Nucleus accumbens (tissue), 56 donors: ENCODE results near the gene VEZF1.
A peak's percentile ranks its signal among the peaks of the same experiment; 100 is the strongest.
"Not testable (repeated sequence)": the region's sequence is repeated elsewhere in the genome, so short reads cannot be mapped to it uniquely, and the experiment has no call there.

ENCODE experiments used
- DNase-seq, 56 donors: peaks; one replicate each; lab custom pipeline; 2025; lab: John Stamatoyannopoulos, UW

VEZF1 gene

DNA sequence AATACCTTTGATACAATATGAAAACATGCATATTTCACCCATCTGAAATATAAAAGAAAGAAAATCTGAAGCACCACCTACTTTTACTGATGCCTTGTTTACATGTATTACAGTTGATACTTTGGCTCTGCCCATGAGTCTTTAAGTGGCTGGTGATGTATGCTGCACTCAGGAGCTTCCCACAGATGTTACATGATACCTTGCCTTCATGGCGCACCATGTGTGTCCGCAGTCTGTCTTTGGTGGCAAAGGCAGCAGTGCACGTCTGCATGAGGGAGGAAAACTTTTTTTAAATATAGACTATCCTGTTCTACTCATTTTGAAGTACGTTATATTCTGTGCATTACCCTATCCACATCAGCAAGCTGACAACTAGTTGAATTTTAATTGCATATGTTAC is 7.5 kb downstream of the VEZF1 start:
- DNase-seq = no peak

DNA sequence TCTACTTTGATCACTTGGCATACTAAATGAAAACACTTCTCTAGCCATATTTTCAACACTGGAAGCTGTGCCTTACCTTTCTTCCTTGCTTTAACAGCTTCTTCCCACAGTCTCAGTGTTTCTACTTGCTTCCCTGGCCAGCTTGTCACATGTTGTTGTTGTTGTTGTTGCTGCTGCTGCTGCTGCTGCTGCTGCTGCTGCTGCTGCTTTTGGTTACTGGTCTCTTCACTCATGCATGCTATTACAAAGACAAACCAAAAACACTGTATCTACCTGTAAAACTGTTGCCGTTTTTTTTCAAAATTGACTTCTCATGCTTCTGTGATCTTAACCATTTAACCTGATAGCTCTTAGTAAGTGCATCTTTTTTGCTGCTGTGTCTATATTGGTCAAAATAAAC is 9.0 kb downstream of the VEZF1 start:
- peak in 1 of 56 donors; percentile 5 for DNase-seq

DNA sequence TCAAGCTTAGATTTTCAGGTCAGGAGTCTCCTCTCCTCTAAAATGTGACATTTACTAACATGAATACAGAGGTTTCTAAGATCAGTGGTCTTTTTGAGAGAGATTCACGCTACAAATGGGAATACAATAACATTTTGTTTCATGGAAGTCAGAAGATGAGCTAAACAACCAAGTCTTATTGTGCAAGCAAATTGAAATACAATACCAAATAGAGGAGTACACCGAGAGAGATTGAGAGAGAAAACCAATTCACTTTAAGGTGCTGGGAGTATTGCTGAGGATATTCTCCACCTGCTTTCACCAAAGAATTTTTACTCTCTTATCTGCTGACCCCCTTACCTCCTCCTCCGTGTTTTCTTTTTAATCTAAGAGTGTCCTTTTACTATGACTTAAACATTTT is 11.5 kb downstream of the VEZF1 start:
- no peak for DNase-seq

DNA sequence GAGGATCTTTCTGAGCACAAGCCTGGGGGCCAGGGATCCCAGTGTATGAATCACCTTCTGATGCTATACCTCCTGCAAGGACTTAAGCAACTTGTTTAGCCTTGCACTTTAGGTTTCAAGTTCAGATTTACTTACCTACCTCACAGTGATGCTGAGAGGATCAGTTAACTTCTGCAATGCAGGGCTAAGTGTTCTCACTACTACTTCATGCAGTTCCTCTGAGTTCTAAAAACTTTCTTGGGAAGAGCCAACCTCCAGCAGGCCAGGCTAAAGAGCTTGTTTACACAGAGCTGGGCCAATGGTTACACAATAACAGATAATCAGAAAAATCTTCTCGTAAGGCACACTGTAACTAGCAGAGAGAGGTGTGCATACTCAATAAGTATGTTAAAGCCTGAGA is 13.0 kb downstream of the VEZF1 start:
- no peak for DNase-seq

DNA sequence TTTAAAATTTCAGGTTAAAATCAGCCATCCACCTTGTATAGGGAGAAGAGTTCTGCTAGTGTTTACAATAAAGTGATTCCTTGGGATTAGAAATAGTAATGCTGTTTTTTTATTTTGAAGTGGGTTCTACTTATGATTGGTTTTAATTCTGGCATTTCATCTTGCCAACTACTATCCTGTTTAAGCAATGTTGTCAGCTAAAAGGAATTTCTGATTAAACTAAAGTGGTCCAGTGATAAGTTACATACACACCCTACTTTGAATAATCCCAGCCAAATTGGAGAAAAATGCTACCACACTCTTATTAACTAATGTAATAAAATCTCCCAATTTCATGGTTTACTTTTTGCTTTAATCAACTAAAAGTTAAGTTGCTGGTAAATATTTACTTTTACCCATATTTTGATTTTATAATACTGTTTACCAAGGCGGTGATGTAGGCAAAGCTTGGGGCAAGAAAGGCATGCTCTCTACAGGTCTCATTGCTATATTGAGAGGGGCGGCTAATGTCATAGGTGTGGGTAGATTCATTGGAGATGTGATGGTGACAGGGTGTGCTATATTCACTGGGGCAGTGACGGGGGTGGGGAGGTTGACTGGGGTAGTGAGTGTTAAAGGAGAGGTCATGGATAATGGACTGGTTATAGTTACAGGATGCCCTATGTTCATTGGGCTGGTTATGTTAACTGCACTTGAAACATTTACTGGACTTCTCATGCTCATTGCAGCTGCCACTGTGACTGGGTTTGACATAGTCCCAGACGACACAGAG is 13.8 kb downstream of the VEZF1 start:
- DNase-seq = not testable (repeated sequence)

DNA sequence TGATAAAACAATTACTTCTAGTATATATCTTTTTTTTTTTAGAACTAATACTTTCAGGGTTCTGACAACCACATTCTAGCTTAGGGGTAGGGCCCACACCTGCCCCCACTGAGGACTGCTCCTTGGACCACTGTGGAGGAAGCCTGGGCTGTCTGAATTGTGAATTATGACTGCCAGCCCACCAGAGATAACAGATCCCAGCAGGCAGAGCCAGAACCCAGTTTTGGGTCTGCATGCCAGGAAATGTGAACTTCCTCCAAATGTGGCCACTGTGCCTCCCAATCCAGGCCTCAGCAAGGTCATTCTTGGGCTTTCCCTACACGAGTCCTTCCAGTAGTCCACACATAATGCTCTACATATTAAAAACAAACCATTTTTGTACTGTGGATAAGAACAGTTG is 15.9 kb downstream of the VEZF1 start:
- no peak for DNase-seq

DNA sequence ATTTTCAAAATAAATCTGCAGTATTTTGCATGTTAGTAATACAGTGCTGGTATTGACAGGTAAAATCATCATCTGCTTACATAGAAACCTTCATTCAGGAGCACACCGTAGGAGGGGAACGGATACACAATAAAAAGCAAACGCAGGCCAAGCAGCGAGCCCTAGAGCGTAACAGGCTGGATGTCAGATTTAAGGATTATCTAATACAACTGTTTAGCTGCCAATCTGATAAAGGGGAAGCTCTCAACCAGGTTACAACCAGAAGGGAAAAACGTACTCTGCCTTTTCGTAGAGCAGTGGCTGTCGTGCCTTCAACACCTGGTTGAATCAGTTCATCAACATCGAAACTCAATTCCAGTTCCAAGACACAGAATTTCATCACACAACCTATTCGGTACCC is 16.5 kb downstream of the VEZF1 start:
- no peak for DNase-seq

DNA sequence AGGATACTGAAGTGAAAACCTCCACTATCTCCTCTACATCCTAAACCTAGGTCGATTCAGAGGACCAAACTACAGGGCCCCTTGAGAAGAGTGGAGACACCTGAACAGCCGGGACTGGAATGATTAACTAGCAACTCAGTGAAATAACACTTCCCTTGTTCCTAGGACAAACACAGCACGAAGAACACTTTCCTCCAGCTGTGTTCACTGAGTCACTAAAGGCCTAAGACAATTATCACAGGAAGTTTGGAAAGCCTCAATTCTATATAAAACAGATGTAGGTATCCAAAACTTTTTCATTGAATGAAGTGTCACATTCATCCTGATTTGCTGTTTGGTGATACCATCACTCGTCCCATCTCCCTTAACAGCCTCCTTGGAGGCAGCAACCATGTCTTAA is 17.3 kb downstream of the VEZF1 start:
- DNase-seq = no peak

DNA sequence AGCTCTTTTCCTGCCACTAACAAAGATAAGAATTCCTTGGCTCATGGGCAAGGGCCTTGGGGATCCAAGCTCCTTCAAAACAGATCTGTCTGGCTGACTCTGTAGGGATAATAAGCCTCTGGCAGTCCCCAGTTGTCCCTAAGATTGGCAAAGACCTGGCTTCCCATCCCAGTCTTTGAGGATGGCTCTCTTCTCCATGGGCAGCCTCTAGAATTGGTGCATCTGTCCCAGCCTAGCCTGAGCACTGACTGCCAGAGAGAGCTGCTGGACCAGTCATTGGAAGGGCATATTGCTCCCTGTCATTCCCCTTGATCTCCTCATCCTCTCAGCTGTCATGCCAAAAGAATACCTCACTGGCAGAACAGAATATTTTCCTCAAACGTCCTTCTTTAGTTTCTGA is 19.6 kb downstream of the VEZF1 start:
- no peak for DNase-seq

DNA sequence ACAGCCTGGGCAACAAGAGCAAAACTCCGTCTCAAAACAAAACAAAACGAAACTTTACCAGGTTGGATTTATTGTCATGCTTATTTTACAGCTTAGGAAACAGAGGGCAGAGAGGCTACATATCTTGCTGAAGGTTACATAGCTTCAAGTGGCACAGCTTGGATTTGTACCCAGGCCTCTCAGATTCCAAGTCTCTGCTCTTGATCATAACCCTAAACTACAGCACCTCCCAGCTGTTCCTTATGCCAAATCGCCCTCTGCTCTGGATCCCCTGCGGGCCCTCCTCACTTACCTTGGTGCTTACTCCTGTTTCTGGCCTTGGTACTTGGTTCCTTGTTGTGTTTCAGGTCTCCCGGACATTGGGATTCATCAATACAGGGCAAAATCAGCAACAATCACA is 21.2 kb downstream of the VEZF1 start:
- no peak for DNase-seq

DNA sequence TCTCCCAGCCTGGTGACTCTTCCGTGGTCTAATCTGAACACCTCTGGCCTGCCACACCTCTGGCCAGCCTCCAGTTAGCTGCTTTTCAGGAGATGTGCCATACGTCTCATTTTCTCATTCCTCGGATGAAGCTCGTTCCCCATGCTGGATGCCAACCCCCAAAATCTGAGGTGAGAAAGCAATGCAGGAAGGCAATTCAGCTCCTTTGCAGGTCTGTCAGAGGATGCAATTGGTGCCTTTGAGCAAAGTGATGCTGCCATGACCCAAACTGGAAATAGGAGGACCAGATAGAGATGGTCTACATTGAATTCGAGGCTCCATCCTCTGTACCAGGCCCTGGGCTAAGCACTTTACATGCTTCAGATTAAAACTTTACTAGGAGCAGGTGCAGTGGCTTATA is 21.8 kb downstream of the VEZF1 start:
- no peak for DNase-seq

DNA sequence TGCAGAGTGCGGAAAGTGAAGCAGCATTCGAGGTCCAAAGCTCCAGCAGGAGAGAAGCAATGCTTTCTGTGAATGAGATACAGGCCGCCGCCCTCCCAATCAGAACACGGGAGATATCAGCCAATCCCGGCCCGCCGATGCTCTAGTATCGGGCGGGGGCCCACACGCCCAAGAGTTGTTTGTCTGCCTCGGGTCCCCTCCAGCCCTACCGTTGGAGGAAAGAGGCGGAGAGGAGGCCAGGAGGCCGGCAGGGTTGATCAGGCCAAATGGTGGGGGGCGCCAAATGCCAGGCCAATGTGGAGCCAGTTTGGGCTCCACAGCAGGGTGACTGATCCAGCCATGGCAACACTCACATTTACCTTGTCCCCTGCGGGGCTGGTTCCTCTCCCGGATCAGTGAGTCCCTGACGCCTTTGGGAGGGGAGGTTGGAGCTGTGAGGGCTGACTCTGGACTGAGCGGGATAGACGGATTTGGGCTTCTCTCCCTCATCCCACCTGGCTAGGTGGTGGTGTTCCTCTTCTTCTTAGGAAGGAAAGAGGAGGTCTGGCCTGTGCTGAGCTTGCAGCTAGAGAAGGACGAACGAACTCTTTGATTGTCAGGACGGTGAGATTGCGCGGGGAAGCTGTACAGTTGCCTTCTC is 22.4 kb downstream of the VEZF1 start:
- DNase-seq = no peak

DNA sequence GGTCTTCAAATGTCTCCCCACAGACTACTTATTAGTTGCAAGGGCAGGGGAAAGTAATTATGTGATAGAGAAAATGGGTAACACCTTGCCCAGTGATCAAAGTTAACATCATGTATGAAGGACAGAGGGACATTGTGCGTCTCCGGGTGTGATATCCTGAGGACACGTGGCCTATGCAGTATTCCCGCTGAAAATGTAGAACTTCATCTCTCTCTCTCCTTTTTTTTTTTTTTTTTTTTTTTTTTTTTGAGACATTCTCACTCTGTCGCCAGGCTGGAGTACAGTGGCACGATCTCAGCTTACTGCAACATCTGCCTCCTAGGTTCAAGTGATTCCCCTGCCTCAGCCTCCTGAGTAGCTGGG is 24.9 kb downstream of the VEZF1 start:
- DNase-seq = no peak

DNA sequence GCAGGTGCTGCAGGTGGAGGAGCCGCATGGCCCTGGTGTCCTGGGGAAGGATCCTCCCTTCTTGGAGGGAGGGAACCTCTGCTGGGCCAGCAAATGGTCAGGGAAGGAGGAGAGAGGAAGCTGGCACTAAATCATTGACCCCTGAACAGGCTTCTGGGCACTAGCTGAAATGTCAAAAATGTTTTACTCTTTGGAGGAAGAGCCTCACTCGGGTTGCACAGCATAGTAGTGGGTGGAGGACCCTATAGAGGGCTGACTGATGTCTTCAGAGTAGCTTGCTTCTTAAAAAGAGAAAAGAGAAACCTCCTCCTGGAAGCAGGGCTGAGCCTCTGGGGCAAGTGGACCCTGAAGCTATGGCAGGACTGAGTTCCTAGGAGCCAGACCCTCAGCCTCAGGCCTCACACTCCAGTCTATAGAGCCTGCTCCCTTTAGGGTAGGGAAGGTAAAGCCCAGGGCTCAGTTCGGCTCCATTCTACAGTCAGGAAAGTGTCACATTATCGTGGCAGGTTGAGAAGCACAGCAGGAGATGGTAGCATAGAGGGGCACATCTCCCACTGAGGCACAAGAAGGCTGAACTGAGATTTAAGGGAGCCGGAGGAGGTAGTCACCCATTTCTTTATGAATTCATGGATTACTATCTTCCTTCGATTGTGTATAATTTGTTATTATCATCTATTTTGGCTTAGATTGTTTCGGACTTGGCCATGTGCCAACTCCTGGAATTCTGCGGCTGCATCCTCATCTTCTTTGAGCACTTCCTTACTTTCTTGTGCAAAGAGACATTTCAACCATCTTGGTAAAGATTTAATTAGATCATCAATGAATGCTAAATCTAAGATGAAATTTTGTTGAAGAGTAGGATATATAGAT is 25.5 kb downstream of the VEZF1 start:
- DNase-seq = no peak

DNA sequence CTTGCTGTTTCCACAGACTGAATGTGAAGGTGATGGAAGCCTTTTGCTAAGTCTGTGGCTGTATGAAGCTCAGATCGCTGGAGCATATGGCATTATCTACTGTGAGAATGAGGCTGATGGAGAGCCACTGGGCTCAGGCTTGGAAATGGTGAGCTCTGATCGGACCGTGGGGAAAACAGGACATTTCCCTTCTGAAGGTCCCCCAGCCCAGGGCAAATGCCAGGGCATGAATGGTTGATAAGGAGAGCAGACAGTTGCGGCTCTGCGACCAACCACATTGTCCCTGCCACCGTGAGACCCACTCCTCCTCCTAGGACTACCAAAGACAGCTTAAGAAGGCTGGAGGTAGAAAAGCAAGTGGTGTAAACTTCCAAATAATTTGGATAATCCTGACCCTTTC is 28.1 kb downstream of the VEZF1 start:
- DNase-seq = no peak

DNA sequence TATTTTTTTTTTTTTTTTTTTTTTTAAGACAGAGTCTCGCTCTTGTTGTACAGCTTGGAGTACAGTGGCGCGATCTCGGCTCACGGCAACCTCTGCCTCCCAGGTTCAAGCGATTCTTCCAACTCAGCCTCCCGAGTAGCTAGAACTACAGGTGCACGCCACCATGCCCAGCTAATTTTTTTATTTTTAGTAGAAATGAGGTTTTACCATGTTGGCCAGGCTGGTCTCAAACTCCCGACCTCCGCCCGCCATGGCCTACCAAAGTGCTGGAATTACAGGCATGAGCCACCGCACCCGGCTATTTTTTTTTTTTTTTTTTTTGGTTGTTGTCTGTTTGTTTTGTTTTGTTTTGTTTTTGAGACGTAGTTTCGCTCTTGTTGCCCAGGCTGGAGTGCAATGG is 29.7 kb downstream of the VEZF1 start:
- DNase-seq = not testable (repeated sequence)

DNA sequence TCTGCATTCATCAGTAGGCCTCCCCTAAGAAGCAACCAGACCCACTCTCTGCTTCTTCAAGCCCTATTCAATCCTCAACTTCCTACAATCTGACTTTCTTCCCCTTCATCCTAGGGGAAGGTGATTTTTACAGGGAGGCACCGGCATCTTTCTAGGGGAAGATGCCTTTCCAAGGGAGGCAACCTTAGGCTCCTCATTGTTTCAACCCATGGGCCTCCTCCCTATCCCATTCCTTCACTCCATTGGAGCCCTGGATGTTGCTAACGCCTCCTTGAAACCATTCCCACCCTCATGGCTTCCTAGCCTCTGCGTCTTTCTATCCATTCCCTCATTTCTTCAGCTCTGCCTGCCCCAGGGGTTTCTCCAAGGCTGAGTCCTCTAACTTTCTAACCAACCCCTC is 30.2 kb downstream of the VEZF1 start:
- DNase-seq = no peak

DNA sequence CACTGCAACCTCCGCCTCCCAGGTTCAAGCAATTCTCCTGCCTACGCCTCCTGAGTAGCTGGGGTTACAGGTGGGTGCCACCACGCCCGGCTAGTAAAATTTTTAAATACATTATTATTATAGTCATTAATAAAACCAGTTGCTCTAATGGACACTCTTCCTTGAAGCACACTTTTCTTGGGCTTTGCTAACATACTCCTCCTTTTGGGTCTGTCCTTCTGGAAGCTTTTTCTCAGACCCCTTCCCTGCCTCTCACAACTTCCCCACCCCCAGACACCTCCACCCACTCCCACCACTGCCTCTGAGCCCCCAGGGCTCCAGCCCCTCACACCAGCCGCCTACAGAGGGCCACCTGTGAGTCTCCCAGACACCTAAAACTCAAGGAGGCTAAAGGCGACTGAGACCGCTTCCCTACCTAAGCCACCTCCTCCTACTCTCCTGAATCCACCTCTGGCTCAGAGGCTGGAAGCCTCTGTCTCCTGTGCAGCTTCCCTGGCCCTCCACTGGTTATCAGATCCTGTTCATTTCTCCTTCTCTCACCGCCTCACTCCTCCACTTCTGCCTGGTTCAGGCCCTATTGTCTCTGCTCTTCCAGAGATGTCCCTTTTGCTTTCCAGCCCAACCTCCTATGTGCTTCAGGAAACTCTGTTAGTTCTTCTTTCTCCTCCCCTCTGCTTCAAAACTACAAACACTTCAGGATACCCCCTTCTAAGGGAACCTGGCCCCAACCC is 30.8 kb downstream of the VEZF1 start:
- no peak for DNase-seq

DNA sequence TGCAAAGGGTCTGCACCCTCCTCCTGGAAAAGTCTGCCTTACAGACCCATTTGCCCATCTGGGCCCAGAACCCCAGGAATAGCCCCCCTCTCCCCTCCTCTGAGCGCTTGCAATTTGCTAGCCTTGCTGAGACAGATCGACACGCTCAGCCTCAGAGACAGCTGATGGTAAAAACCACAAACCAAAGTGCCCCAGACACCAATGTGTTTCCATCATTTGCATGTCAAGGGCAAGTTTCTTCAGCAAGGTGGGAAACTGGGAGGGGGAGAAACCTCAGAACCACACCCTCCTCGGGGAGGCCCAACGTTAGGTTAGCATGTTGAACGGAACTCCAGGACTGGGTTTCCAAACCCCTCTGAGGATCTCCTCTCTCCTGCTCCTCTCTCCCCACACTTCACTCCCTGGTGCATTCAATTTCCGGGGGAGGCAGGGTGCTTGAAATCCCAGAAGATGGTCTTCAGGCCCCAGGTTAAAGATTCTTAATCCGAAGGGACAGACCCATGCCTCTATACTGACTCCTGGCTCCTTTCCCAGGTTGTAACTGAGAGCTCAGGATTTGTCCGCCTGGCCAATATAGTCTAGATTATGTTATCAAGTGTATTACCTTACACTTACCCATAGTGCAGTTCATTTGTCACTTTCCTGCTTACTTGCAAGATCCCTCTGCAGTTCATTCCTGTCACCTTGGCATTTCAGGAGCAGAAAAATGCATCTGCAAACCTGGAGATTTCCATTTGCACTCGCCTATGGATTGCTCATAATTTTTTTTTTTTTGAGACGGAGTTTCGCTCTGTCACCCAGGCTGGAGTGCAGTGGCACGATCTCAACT is 31.5 kb downstream of the VEZF1 start:
- DNase-seq = no peak
